H9 (cell line): ENCODE measurements around the gene MPST. TPM values are rescaled to one million over a fixed set of nuclear protein-coding genes. Genes with fewer than 3 reads are reported as not detected.

Experiments
- DNase-seq: peaks from one replicate; pipeline ENCODE4 v3.0.0-alpha.2; 2017
- H2AFZ ChIP-seq: one replicate; pipeline ENCODE4 v1.6.1; 2013; ENCODE audit warnings: mild to moderate bottlenecking, low read length, control low read depth, moderate library complexity
- H2AK5ac ChIP-seq: 2 replicates; pipeline ENCODE4 v1.6.1; 2013; ENCODE audit warnings: low read length, control low read depth, mixed read lengths; ENCODE audit not compliant: insufficient read length
- H2BK120ac ChIP-seq: one replicate; pipeline ENCODE4 v1.6.1; 2013; ENCODE audit warnings: low read depth, mild to moderate bottlenecking, low read length, control low read depth, inconsistent platforms; ENCODE audit not compliant: poor library complexity, severe bottlenecking
- H2BK12ac ChIP-seq: 2 replicates; pipeline ENCODE4 v1.6.1; 2013; ENCODE audit warnings: low read length, control low read depth, mixed read lengths, low read depth; ENCODE audit not compliant: insufficient read length
- H2BK15ac ChIP-seq: 2 replicates; pipeline ENCODE4 v1.6.1; 2013; ENCODE audit warnings: low read depth, low read length, control low read depth
- H2BK20ac ChIP-seq: one replicate; pipeline ENCODE4 v1.6.1; 2013; ENCODE audit warnings: low read depth, mild to moderate bottlenecking, low read length, control low read depth, inconsistent platforms; ENCODE audit not compliant: poor library complexity, severe bottlenecking
- H2BK5ac ChIP-seq: 2 replicates; pipeline ENCODE4 v1.6.1; 2013; ENCODE audit warnings: low read length, control low read depth, mixed read lengths; ENCODE audit not compliant: insufficient read length
- H3K14ac ChIP-seq: 2 replicates; pipeline ENCODE4 v1.6.1; 2013; ENCODE audit warnings: low read length, control low read depth; ENCODE audit not compliant: insufficient read depth
- H3K18ac ChIP-seq: 2 replicates; pipeline ENCODE4 v1.6.1; 2013; ENCODE audit warnings: low read depth, mild to moderate bottlenecking, mixed read lengths, low read length, control low read depth; ENCODE audit not compliant: insufficient read length
- H3K23ac ChIP-seq: 2 replicates; pipeline ENCODE4 v1.6.1; 2013; ENCODE audit warnings: low read length, control low read depth, mixed read lengths, low read depth; ENCODE audit not compliant: insufficient read length
- H3K23me2 ChIP-seq: 2 replicates; pipeline ENCODE4 v1.6.1; 2013; ENCODE audit warnings: low read depth, mild to moderate bottlenecking, mixed read lengths, low read length, control low read depth; ENCODE audit not compliant: insufficient read length, poor library complexity, severe bottlenecking
- H3K27ac ChIP-seq: 2 replicates; pipeline ENCODE4 v1.5.1; 2013; ENCODE audit warnings: low read length, control low read depth, mixed read lengths, low read depth; ENCODE audit not compliant: insufficient read length
- H3K27me3 ChIP-seq: 2 replicates; pipeline ENCODE4 v1.6.1; 2013; ENCODE audit warnings: low read length, control low read depth, inconsistent platforms; ENCODE audit not compliant: insufficient read depth
- H3K4ac ChIP-seq: 2 replicates; pipeline ENCODE4 v1.6.1; 2013; ENCODE audit warnings: low read depth, mild to moderate bottlenecking, control low read depth, inconsistent platforms, low read length, moderate library complexity
- H3K4me1 ChIP-seq: 2 replicates; pipeline ENCODE4 v1.6.1; 2013; ENCODE audit warnings: low read length, control low read depth, inconsistent platforms; ENCODE audit not compliant: insufficient read depth
- H3K4me2 ChIP-seq: 2 replicates; pipeline ENCODE4 v1.6.1; 2013; ENCODE audit warnings: low read length, control low read depth, mixed read lengths; ENCODE audit not compliant: insufficient read length, insufficient read depth
- H3K56ac ChIP-seq: 2 replicates; pipeline ENCODE4 v1.6.1; 2013; ENCODE audit warnings: low read depth, mild to moderate bottlenecking, mixed read lengths, low read length, control low read depth; ENCODE audit not compliant: insufficient read length
- H3K79me1 ChIP-seq: 2 replicates; pipeline ENCODE4 v1.6.1; 2013; ENCODE audit warnings: low read depth, mild to moderate bottlenecking, moderate library complexity, low read length, control low read depth, inconsistent platforms; ENCODE audit not compliant: insufficient read depth, poor library complexity, severe bottlenecking
- H3K79me2 ChIP-seq: 2 replicates; pipeline ENCODE4 v1.6.1; 2013; ENCODE audit warnings: low read length, control low read depth, inconsistent platforms; ENCODE audit not compliant: insufficient read depth
- H3K9ac ChIP-seq: 2 replicates; pipeline ENCODE4 v1.6.1; 2013; ENCODE audit warnings: low read length, control low read depth, mixed read lengths; ENCODE audit not compliant: insufficient read length; ENCODE audit errors: extremely low read depth
- H3K9me3 ChIP-seq: one replicate; pipeline ENCODE4 v1.6.1; 2013; ENCODE audit warnings: low read depth, low read length, inconsistent platforms; ENCODE audit not compliant: control insufficient read depth
- H3T11ph ChIP-seq: one replicate; pipeline ENCODE4 v1.6.1; 2013; ENCODE audit warnings: mild to moderate bottlenecking, low read length, control low read depth, inconsistent platforms
- H4K20me1 ChIP-seq: one replicate; pipeline ENCODE4 v1.6.1; 2013; ENCODE audit not compliant: control insufficient read depth, insufficient read length, insufficient read depth
- H4K5ac ChIP-seq: 2 replicates; pipeline ENCODE4 v1.6.1; 2013; ENCODE audit warnings: low read depth, mild to moderate bottlenecking, mixed read lengths, low read length, control low read depth; ENCODE audit not compliant: insufficient read length
- H4K8ac ChIP-seq: replicated peaks from 2 replicates; pipeline ENCODE4 v1.6.1; 2013; ENCODE audit warnings: low read length, control low read depth, mixed read lengths, low read depth; ENCODE audit not compliant: insufficient read length
- H4K91ac ChIP-seq: 2 replicates; pipeline ENCODE4 v1.6.1; 2013; ENCODE audit warnings: low read depth, mild to moderate bottlenecking, moderate library complexity, mixed read lengths, low read length, control low read depth; ENCODE audit not compliant: insufficient read length
- H3K27ac Mint-ChIP-seq, 3 experiments: 2 replicates in 2 of 3; 3 replicates in 1 of 3; pipeline ENCODE4 v1.8.0; 2020 to 2021; ENCODE audit warnings: mixed read lengths in 3 of 3, mild to moderate bottlenecking in 1 of 3, moderate library complexity in 1 of 3
- H3K27me3 Mint-ChIP-seq: 2 replicates; pipeline ENCODE4 v1.8.0; 2021; ENCODE audit warnings: low read depth, mild to moderate bottlenecking, moderate library complexity, mixed read lengths
- H3K36me3 Mint-ChIP-seq, 3 experiments: 2 replicates in 2 of 3; 3 replicates in 1 of 3; pipeline ENCODE4 v1.8.0; 2020 to 2021; ENCODE audit warnings: low read depth in 3 of 3, mixed read lengths in 3 of 3; ENCODE audit not compliant: insufficient read depth in 1 of 3
- H3K4me1 Mint-ChIP-seq, 2 experiments: 2 replicates each; pipeline ENCODE4 v1.8.0; 2020; ENCODE audit warnings: mixed read lengths in 2 of 2
- H3K4me3 Mint-ChIP-seq, 2 experiments: 2 replicates in 1 of 2; 3 replicates in 1 of 2; pipeline ENCODE4 v1.8.0; 2020 to 2021; ENCODE audit warnings: mild to moderate bottlenecking in 2 of 2, mixed read lengths in 2 of 2, moderate library complexity in 1 of 2
- H3K9me3 Mint-ChIP-seq, 2 experiments: 2 replicates in 1 of 2; 3 replicates in 1 of 2; pipeline ENCODE4 v1.8.0; 2020; ENCODE audit warnings: mild to moderate bottlenecking in 2 of 2, mixed read lengths in 2 of 2, moderate library complexity in 1 of 2
- CTCF ChIP-seq: fragments of 200-600 bp; sonication (generic); conservative IDR thresholded peaks from 3 replicates; pipeline ENCODE4 v1.8.0; 2021; ENCODE audit warnings: antibody characterized with exemption, mild to moderate bottlenecking
- WGBS: extraction: QIAGEN DNeasy Blood & Tissue Kit; methylation state at CpG from one replicate; pipeline ENCODE4 v1.1.7; 2013; ENCODE audit warnings: missing lambda C conversion rate, low lambda C conversion rate, mixed read lengths; ENCODE audit not compliant: insufficient read length; ENCODE audit errors: extremely low coverage; 5-methylcytosine and 5-hydroxymethylcytosine counted together
- total RNA-seq: library from RNA; stranded (reverse); gene quantifications from 2 replicates; pipeline ENCODE4 v1.2.1, GENCODE V29; 2021

The MPST gene
- total RNA-seq, 1 experiment from 2014 or later: 70.5 TPM

GRCh38 chr22:37065180-37065579, 45.6 kb downstream of the MPST start:
- no peak overlapping the region for H4K91ac ChIP-seq
- no peak overlapping the region for H2BK5ac ChIP-seq
- no peak overlapping the region for H2AK5ac ChIP-seq
- H3K4me1 ChIP-seq: no peaks in the 10 kb centered on the region; the same call in 1 of the 2 replicates
- no peak for TF ChIP-seq CTCF
- WGBS: no CpG with 5 or more reads among the region's 3 CpGs
- no peak overlapping the region for H2BK20ac ChIP-seq
- no peak overlapping the region for H3K27ac Mint-ChIP-seq
- no peak overlapping the region for H4K8ac ChIP-seq
- H3K4me3 Mint-ChIP-seq: no peak overlapping the region
- H3K4me2 ChIP-seq: no peak overlapping the region
- DNase-seq: no peak
- H3K36me3 Mint-ChIP-seq: peaks cover 2 to 15% (median 6%) of the 10 kb centered on the region in 3 experiments; a peak in 5 of 7 replicates
- H3K79me2 ChIP-seq: no peaks in the 10 kb centered on the region
- H3K4ac ChIP-seq: no peak overlapping the region
- H3K56ac ChIP-seq: no peak overlapping the region
- no peak overlapping the region for H3T11ph ChIP-seq
- H4K5ac ChIP-seq: no peak overlapping the region
- peaks cover 51% of the 10 kb centered on the region for H3K27me3 Mint-ChIP-seq
- H3K9me3 Mint-ChIP-seq: no peaks in the 10 kb centered on the region; a peak in 1 of 5 replicates
- H3K23me2 ChIP-seq: peaks cover 3% of the 10 kb centered on the region
- H3K9ac ChIP-seq: no peak overlapping the region
- no peak overlapping the region; the same call in 1 of the 2 replicates for H3K14ac ChIP-seq
- no peak overlapping the region for H2BK12ac ChIP-seq
- no peak overlapping the region for H2BK120ac ChIP-seq
- H2AFZ ChIP-seq: no peak overlapping the region
- no peaks in the 10 kb centered on the region for H3K9me3 ChIP-seq
- H3K27me3 ChIP-seq: peaks cover 9% of the 10 kb centered on the region
- peaks cover 2% of the 10 kb centered on the region for H4K20me1 ChIP-seq
- H3K4me1 Mint-ChIP-seq: peaks cover 9 to 25% of the 10 kb centered on the region in 2 experiments
- no peak overlapping the region for H2BK15ac ChIP-seq
- H3K79me1 ChIP-seq: no peaks in the 10 kb centered on the region
- no peak overlapping the region for H3K23ac ChIP-seq
- no peak overlapping the region for H3K27ac ChIP-seq
- H3K18ac ChIP-seq: no peak overlapping the region
